HepG2 (cell line): ENCODE measurements around the gene MYL6. TPM values are rescaled to one million over a fixed set of nuclear protein-coding genes. Genes with fewer than 3 reads are reported as not detected.
A peak's percentile ranks its signal among the peaks of the same experiment; 100 is the strongest.

Source experiments
- BHLHE40 ChIP-seq: IDR thresholded peaks from 2 replicates; pipeline ENCODE4 v1.6.1; 2011; ENCODE audit warnings: low read length, improper control_type of control experiment
- BRF2 ChIP-seq: sonication (generic); formaldehyde crosslinking; IDR thresholded peaks from 2 replicates; pipeline ENCODE4 v1.8.1; 2022; ENCODE audit warnings: mild to moderate bottlenecking, missing genetic modification reagents
- FOXO4 ChIP-seq: sonication (generic); formaldehyde crosslinking; conservative IDR thresholded peaks from 2 replicates; pipeline ENCODE4 v1.8.1; 2023; ENCODE audit warnings: missing genetic modification reagents
- JUN ChIP-seq: sonication (generic); formaldehyde crosslinking; IDR thresholded peaks from 2 replicates; pipeline ENCODE4 v1.4.0; 2020; ENCODE audit warnings: mild to moderate bottlenecking, missing genetic modification reagents
- KLF15 ChIP-seq: sonication (generic); formaldehyde crosslinking; IDR thresholded peaks from 2 replicates; pipeline ENCODE4 v1.8.1; 2023; ENCODE audit warnings: borderline replicate concordance, mild to moderate bottlenecking, inconsistent platforms, missing genetic modification reagents, mixed read lengths
- PAF1 ChIP-seq: IDR thresholded peaks from 2 replicates; pipeline ENCODE4 v1.6.1; 2016; ENCODE audit warnings: missing genetic modification reagents, missing compliant biosample characterization
- PAXIP1 ChIP-seq: sonication (generic); formaldehyde crosslinking; conservative IDR thresholded peaks from 2 replicates; pipeline ENCODE4 v1.4.0; 2020; ENCODE audit warnings: mild to moderate bottlenecking, missing genetic modification reagents, moderate library complexity
- ZBTB2 ChIP-seq: sonication (generic); formaldehyde crosslinking; IDR thresholded peaks from 2 replicates; pipeline ENCODE4 v1.8.0; 2022; ENCODE audit warnings: low read depth, missing genetic modification reagents
- ZNF180 ChIP-seq: sonication (generic); formaldehyde crosslinking; IDR thresholded peaks from 2 replicates; pipeline ENCODE4 v1.4.0; 2020; ENCODE audit warnings: low read depth, missing genetic modification reagents, borderline replicate concordance
- ZNF318 ChIP-seq: sonication (generic); formaldehyde crosslinking; IDR thresholded peaks from 2 replicates; pipeline ENCODE4 v1.4.0; 2020; ENCODE audit warnings: mild to moderate bottlenecking, missing genetic modification reagents
- ZNF788 ChIP-seq: sonication (generic); formaldehyde crosslinking; IDR thresholded peaks from 2 replicates; pipeline ENCODE4 v1.5.0; 2020; ENCODE audit warnings: mild to moderate bottlenecking, missing genetic modification reagents, borderline replicate concordance
- polyA plus RNA-seq, 8 experiments: library from polyadenylated mRNA; depleted of rRNA in 3 of 8; stranded (reverse) in 7 of 8; unstranded in 1 of 8; fragments of >200 nt; fragmentation: Illumina TruSeq in 4 of 8; extraction: Trizol in 4 of 8; gene quantifications; 2 replicates each; pipeline versions ENCODE4 v1.2.1 to v1.2.3, GENCODE V29; 2011 to 2016; ENCODE audit warnings: low read depth in 4 of 8, missing spikeins in 1 of 8, mixed read lengths in 1 of 8; ENCODE audit not compliant: insufficient read depth in 1 of 8
- total RNA-seq, 5 experiments: library from RNA; depleted of rRNA; stranded (reverse); fragments of >200 nt; fragmentation: Illumina TruSeq; extraction: Trizol; gene quantifications; 2 replicates each; pipeline ENCODE4 v1.2.3, GENCODE V29; 2016; ENCODE audit warnings: low read depth in 1 of 5

MYL6 gene
- total and polyA plus RNA-seq, 2 of the 13 experiments (the other 11 are each of a cell fraction or from before 2014, with no cell fraction given), result 1,127 to 1,192 TPM

- TF ChIP-seq BRF2 (no peak), ZNF318 (CRISPR knock-in tag) (no peak), ZBTB2 (CRISPR knock-in tag) (no peak; the same call in 1 of the 2 replicates), ZNF180 (no peak), PAXIP1 (CRISPR knock-in tag) (peak; percentile 49; the same call in 1 of the 2 replicates), ZNF788 (CRISPR knock-in tag) (peak; percentile 57; the same call in 1 of the 2 replicates), FOXO4 (no peak), BHLHE40 (no peak), KLF15 (CRISPR knock-in tag) (no peak), PAF1 (CRISPR knock-in tag) (no peak), JUN (CRISPR knock-in tag) (0 out of 2 replicates have a peak, but pooled peaks have one; percentile 44)
Observed at GRCh38 chr12:56189918-56190694, 31.9 kb downstream of the MYL6 start (continued).
